Right ventricle myocardium superior (tissue), 1 donor: Measurements from ENCODE around the gene GLRX2. TPM values are rescaled to one million over a fixed set of nuclear protein-coding genes. Genes with fewer than 3 reads are reported as not detected.
A peak's percentile ranks its signal among the peaks of the same experiment; 100 is the strongest.
"Not testable (repeated sequence)": the region's sequence is repeated elsewhere in the genome, so short reads cannot be mapped to it uniquely, and the experiment has no call there.

ENCODE experiments used
- ATAC-seq: fragments of 200-7000 bp; cut with Tn5 transposase; one replicate; pipeline ENCODE4 v1.9.1; 2020; ENCODE audit warnings: mild to moderate bottlenecking; ENCODE audit not compliant: poor library complexity
- DNase-seq: peaks from one replicate; pipeline ENCODE4 v3.0.0-alpha.2; 2020
- intact Hi-C: fragments of 100-400 bp; cut with DNase I; formaldehyde crosslinking; loops from one replicate; pipeline ENCODE4 v1.11.2; 2022
- long read RNA-seq: library from polyadenylated mRNA; unstranded; transcript quantifications from one replicate; pipeline ENCODE4 v2.0.0, GENCODE V29; 2021
- total RNA-seq: library from RNA; stranded (reverse); fragmentation: NEBNext Ultra II Directional; extraction: Animal tissue kit (Norgen Biotek cat#: 25700); gene quantifications from one replicate; pipeline ENCODE4 v1.2.1, GENCODE V29; 2021
- donor health status: DM: no; HTN: yes; CAD: no; lungs with severe emphysema.

The GLRX2 gene, protein sequence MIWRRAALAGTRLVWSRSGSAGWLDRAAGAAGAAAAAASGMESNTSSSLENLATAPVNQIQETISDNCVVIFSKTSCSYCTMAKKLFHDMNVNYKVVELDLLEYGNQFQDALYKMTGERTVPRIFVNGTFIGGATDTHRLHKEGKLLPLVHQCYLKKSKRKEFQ
- 40.2 TPM for total RNA-seq
- long read RNA-seq, full-length matches to known transcripts = 20 of 25 reads
- long read RNA-seq, partial matches to known transcripts = 0 of 25 reads
- long read RNA-seq, other reads (novel, unspliced or antisense) = 5 of 25 reads

DNA sequence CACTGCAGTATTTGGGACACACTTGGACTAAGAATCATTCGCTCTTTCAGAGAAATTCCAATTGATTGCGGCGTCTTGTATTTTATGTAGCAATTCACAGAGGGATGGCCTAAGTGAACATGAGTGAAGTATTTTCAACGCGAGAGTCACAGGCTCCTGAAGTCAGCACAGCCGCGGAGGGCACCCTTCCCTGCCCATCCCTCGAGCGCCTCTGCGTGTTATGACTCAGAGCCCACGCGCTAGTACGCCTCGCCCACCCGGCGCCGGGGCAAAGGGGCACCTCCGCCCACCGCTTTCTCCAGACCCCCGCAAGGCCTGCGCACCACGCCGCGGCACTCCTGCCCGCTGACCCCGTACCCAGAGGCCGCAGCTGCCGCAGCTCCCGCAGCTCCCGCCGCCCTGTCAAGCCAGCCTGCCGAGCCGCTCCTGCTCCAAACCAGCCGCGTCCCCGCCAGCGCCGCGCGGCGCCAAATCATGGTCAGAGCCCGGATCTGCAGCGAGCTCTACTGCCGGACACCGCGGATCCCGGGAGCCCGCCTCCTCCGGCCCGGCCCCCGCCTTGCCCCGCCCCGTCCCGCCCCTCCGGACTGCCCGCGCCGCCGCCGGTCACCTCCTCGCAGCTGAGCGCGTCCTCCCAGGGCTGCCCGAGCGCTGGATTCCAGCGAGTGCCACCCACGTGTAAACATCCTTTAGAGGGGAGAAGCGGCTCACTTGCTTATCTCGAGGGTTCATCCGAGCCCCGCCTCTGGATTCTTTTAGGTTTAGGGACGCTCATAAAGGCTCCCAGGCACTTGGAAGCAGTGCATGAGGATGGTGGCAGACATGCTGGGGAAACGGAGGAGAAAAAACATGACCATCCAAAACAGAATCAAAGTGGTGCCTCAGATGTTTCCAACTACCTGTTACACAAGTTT lies at the start of gene GLRX2:
GLRX2 (minus strand) TSS at position 508 of the 914 bp plus-strand sequence; CDS start at position 476, 32 bp downstream.
- ATAC-seq = peak; percentile 99
- intact Hi-C loops = no loop called here

DNA sequence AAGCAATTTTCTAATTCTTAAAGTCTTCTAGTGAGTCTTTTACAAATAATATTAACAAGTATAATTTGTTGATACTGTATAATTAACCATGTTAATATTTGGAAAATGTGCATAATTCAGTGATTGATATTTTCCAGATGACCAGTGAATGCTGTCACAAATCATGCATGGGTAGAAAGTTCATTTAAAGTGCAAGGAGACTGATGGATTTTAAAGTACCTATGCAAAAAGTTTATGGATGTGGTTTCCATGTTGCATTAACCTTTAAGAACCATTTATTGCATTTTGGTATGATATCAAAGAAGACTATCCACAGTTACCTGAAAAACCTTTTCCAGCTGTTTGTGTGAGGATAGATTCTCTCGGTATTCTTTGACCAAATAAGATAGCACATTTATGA lies 39.8 kb upstream of the GLRX2 start:
- intact Hi-C loops = no loop called here
- DNase-seq = no peak
- no peak for ATAC-seq

More for the DNA sequence above, at the start of gene GLRX2:
- peak; percentile 91 for DNase-seq

DNA sequence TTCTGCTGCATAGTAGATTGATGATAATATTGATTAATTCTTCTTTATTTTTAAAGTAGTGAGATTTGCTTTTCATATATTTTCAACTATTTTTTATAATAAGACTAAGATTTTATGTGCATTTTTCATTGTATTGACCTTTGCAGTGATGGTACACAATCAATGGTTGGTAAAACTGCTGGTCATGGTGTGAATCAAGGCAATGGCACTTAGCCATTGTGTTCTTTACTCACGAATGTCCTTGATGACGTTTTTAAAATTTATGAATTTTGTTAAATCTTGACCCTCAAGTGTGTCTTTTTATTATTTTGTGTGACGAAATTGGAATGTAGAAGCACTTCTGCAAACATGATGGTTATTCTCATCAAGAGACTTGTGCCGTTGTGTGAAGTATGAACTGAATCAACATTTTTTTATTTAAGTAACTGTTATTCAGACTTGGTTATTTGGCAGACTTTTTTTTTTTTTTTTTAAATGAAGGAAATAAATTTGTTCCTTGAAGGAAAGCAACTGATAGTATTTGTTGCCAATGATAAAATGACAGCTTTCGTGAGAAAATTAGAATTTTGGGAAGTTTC lies 39.2 kb upstream of the GLRX2 start:
- intact Hi-C loops = no loop called here
- DNase-seq (no peak), ATAC-seq (no peak)

DNA sequence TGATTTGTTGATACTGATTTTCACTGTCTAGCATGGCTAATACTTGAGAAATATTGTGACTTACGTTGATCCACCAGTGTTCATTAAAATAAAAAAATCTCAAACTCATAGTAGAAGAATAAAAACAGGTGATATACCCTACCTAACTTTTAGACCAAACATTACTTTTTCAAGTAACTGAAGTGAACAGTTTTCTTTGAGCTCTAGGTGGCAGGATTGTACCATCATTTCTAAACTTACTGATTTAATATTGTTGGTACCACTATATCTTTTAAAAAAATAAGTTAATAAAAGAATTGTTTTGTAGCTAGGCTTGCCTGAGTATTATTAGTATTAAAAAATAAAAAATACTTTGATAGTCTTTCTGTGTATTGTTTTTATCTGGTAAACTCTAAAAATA lies 38.1 kb upstream of the GLRX2 start:
- DNase-seq = no peak
- no peak for ATAC-seq
- intact Hi-C loops = no loop called here

DNA sequence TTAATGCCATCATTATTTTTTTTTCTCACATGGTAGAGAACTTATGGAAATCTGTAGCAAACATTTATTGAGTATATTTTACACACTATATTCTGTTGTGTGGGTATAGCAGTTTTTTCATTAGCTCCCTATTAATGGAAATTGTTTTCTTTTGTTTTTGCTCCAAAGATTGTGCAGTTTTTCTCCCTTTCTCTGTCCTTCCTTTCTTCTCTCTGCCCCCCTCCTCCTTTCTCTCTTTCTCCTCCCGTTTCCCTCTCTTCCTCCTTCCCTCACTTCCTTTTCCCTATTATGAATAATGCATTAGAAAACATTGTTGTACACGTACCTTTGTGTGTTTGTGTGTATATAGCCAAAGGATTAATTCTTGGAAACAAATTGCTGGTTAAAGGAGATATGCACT lies 37.2 kb upstream of the GLRX2 start:
- no peak for ATAC-seq
- DNase-seq = no peak
- intact Hi-C loops = no loop called here

DNA sequence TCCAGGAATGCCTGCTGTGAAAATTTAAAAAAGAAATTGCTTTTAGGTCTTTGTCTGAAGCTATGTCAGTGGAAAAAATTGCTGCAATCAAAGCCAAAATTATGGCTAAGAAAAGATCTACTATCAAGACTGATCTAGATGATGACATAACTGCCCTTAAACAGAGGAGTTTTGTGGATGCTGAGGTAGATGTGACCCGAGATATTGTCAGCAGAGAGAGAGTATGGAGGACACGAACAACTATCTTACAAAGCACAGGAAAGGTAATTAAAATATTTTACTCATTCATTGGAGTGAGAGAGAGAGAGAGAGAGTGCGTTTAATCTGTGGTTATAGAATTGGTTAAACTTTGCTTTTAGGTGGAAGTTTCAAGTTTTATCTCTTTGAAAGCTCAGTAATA lies 36.6 kb upstream of the GLRX2 start:
- intact Hi-C loops = no loop called here
- no peak for ATAC-seq
- DNase-seq = no peak

DNA sequence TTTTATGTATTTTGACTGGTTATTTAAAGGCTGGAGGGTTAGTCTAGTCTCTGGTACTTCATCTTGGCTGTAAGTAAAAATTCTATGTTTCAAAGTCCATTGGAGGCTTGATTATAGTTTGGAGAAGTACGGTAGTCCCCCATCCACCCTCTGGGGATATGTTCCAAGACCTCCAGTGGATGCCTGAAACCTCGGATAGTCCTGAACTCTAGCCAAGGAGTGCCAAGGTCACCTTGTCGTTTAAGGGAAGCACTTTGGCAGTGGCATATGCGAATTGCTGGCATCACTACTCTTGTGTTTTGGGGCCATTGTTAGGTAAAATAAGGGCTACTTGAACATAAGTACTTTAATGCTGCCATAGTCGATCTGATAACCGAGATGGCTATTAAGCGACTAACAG lies 35.0 kb upstream of the GLRX2 start:
- intact Hi-C loops = no loop called here
- no peak for DNase-seq
- ATAC-seq = peak; percentile 51

DNA sequence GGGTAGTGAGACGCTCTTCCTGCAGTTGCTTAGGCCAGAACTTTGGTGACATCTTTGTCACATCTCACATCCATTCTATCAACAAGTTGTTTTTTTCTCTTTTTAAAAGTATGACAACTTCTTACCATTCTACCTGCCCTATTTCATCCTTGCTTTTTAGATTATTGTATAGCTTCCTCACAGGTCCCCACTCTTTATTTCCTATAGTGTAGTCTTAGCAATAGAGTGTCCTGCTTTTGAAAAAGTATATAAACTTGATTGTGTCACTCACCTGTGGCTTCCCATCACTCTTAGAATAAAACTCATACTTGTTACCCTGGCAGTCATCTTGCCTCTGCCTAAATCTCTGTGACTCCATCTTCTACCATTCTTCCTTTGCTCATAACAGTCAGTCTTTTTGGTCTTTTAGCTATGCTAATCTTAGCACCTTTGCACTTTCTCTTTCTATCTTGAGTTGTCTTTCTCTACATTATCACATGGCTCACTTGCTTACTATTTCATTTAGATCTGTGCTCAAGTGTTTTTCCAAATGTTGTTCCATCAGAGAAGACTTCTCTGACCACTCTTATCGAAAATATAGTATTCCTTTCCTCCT lies 26.1 kb upstream of the GLRX2 start:
- DNase-seq (no peak), ATAC-seq (no peak)
- intact Hi-C loops = no loop called here

DNA sequence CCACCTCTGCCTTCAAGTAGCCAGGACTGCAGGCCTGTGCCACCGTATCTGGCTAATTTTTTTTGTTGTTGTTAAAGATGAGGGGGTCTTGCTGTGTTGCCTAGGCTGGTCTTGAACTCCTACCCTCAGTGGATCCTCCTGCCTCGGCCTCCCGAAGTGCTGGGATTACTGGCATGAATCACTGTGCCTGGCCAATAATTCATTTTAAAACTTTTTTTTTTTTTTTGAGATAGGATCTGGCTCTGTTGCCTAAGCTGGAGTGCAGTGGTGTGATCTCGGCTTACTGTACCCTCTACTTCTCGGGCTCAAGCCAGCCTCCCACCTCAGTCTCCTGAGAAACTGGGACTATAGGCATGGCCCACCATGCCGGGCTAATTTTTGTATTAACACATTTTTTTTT lies 20.2 kb upstream of the GLRX2 start:
- intact Hi-C loops = loop anchor here (10.0 kb wide), 2 partner anchors 61 to 651 kb away; no protein-coding TSS in a partner anchor
- no peak for DNase-seq
- no peak for ATAC-seq

DNA sequence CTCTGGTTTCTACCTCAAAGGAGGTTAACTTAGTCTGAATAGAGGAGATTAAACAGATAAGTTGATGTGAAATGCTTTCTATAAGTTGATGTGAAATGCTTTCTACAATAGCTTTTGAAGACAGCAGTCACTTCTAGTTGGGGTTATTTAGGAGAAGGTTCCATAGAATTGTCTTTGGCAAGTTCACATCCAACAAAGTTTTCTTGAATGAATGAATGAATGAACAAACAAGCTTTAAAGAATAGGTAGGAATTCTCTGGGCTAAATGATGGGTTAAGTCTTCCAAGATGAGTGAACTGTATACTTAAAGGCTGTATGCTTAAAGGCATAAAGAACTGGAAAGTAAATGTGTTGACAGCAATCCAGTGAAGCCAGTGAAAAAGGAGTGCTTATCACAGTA lies 18.5 kb upstream of the GLRX2 start:
- ATAC-seq (no peak), DNase-seq (no peak)
- intact Hi-C loops = loop anchor here (10.0 kb wide), 2 partner anchors 59 to 649 kb away; no protein-coding TSS in a partner anchor

DNA sequence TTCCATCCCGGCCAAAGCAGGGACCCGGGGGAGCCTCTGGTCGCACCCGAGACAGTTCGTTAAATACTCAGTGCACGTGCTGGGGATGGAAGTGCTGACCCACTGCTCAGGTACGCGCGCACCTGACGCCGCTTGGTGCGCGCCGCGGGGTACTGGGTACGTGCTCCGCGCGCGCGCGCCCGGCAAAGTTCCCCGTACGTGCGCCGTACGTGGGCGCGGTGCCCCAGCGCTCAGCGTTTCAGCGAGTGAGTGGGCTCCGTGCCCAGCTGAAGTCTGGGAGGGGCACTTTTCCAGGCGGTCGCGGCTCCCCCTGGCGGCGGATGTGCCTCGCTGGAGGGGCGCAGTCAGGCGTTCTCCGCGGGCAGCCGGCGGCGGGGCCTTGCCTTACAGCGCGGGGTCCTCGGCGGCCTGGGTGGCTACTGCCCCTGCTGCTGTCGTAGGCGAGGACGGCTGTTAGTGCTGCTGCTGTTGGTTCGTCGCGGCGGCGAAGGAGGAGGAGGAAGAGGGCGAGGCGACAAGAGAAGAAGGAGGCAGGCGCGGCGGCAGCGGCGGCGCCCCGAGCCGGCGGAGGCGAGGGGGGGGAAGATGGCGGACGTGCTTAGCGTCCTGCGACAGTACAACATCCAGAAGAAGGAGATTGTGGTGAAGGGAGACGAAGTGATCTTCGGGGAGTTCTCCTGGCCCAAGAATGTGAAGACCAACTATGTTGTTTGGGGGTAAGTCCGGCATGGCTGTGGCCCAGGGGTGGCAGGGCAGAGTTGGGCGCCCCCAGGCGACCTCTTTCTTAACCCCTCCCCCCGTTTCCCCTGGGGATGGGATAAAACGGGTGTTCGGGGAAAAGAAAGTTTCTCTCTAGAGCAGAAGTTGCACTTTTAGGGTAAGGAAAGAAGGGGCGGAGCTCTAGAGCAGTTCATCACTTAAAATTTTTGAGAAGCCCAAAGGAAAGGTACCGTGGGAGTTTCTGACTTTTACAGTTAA lies 16.7 kb upstream of the GLRX2 start, which contains the start of gene CDC73:
CDC73 (plus strand) TSS at position 416 of the 978 bp plus-strand sequence; CDS start at position 586, 170 bp downstream.
- DNase-seq (peak; percentile 99), ATAC-seq (peak; percentile 99)
- intact Hi-C loops = loop anchor here (10.0 kb wide), 2 partner anchors 57 to 647 kb away; no protein-coding TSS in a partner anchor

DNA sequence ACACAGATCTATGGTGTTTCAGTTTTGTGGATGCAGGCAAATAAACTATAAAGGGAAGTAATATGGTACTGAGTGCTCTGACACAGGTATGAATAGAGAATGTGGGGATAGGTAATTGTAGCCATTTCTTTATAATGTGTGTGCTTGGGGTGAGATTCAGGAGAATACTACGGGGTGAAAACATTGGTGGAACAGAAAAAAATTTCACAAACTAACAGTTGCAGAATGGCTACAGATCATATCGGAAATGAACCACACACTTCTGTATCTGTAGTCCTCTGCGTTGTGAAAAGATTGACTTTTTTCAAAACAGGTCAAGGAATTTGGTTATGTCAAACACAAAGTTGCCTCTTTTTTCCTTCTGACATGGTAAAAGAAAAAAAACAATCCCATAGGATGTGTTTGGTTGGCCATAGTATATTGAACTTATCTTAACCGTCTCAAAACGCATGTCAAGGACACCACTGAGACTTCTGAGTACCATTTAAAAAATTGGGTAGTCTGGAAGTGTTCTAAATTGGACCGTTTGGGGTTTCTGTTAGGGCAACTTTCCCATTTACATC lies 15.5 kb upstream of the GLRX2 start:
- ATAC-seq = no peak
- DNase-seq = no peak

DNA sequence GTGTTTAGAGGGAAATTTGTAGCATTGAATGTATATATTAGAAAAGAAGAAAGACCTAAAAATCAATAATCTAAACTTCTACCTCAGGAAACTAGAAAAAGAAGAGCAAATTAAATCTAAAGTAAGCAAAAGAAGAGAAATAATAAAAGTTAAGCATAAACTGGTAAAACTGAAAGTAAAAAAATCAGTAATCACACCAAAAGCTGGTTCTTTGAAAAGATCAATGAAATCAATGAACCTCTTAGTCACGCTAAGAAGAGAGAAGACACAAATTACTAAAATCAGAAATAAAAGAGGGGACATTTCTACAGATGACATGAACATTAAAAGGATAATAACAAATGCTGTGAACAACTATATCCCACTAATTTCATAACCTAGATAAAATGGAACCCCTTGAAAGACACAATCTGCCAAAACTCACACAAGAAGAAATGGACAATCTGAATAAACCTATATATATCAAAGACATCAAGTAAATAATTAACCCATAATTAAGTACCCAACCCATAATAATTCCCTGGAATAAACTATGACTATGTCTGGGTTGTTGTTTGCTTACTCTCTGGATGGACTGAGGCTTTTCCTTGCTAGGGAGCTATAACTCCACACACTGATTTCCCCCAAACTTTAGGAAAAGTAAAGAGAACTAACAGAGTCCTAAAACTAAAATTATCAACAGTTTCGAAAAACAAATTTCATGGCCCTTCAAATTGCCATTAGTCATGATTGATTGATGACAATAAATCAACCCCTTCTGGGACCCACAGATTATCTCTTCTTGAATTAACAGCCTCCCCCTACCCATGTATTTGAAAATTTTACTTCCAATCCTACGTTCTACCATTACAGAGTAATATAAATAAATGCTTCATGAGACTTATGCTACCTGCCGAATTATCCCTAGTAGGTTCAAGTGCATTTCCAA lies 13.9 kb upstream of the GLRX2 start:
- no peak for DNase-seq
- intact Hi-C loops = no loop called here

More for the DNA sequence above, 15.5 kb upstream of the GLRX2 start:
- intact Hi-C loops = loop anchor here (10.0 kb wide), 2 partner anchors 56 to 646 kb away; no protein-coding TSS in a partner anchor

DNA sequence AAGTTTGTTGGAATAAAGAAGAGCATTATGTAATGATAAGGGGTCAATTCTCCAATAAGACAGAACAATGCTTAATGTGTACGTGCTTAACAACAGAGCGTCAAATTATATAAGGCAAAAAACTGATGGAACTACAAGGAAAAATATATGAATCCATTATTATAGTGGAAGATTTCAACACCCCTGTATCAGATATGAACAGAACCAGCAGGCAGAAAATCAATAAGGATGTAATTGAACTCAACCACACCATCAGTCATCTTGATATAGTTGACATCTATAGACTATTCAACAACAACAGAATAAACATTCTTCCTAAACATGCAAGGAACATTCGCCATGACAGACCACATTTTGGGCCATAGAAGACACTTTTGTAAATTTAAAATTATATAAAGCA lies 13.0 kb upstream of the GLRX2 start:
- ATAC-seq (no peak), DNase-seq (no peak)

More for the DNA sequence above, 13.9 kb upstream of the GLRX2 start:
- no peak for ATAC-seq

DNA sequence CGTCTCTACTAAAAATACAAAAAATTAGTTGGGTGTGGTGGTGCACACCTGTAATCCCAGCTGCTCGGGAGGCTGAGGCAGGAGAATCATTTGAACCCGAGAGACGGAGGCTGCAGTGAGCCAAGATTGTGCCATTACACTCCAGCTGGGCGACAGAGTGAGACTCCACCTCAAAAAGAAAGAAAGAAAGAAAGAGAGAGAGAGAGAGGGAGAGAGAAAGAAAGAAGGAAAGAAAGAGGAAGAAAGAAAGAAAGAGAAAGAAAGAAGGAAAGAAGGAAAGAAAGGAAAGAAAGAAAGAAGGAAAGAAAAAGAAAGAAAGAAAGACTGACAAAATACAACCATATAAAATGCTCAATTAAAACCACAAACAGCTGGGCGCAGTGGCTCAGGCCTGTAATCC lies 12.0 kb upstream of the GLRX2 start:
- ATAC-seq, intact Hi-C loops, DNase-seq: not testable (repeated sequence)

More for the DNA sequence above, 13.0 kb upstream of the GLRX2 start:
- intact Hi-C loops = no loop called here

DNA sequence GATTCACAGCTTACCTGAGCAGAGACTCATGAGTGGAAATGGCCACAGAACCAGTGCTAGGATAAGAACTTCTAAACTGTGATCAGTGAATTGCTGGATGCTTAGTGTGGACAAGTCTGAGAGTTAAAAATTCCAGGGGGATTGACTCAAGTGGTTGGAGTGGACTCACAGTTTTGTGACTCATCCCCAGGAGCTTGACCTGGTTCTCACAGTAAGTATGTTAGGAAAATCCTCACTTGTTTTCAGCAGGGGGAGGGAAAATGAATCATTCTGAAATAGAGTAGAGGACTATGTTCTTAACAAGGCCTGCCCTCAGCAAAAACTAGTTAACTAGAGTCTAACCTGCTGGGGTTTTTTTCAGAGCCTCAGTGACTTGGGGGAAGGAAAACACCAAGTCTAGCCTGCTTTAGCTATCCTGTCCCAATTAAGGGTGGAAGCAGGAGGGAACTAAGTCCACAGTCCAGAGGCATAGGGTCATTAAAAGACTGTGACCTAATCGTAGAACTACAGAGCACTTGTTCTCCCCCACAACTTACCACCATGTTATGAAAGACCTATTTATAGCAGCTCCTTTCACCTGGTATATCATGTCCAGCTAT lies 10.5 kb upstream of the GLRX2 start:
- no peak for DNase-seq
- peak; percentile 61 for ATAC-seq
- intact Hi-C loops = no loop called here
